SHP77 (cell line): Measurements from ENCODE around the gene GRIA1.

Experiments
- DNase-seq, 2 experiments: peaks; one replicate each; lab custom pipeline; 2025; lab: John Stamatoyannopoulos, UW

The GRIA1 gene

DNA sequence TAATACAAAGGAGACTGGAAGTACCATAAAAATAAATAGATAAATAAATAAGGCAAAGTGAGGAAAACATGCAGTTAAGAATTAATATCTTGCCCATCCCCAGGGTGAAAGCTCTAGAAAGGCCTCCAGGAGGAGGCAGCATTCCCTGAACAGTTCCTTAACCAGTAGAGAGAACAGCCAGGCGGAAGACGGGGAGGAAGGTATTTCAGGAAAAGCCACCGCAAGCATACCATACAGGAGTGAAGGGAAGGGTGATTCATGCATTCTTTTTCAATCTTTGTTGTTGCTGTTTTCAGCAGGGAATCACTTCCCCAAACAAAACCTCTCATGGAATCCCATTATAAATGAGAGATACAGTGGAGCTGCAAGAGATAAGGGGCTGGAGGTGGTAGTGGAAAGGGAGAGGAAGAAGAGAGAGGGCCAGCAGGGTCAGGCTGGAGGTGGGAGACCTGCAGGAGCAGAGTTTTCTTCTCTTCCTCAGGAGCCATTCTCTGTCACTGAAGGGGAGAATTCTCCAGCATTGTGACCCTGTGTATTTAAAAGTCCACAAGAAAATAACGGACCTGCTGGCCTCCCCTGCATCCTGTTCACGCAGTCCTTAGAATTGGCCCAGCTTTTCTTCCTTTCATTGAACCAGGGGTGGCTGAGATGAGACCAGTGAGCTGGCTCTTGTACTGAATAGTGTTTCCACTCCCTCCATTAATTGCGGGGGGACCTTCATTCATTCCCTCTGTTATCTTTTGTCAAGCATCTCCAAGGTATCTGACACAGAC is 292.3 kb downstream of the GRIA1 start:
- no peak for DNase-seq

DNA sequence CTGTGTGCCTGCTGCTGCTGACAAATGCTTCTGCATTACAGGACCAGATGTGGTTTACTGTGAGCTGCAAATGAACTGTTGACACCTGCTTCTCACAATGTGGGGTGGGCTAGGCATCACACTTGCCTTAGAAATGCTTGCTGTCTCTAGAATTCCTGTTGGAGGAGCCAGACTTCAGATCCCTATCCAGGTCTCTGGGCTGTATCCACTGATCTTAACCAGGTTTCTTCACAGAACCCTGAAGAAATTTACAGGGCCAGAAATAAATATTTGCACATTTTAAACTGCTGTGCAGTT is 292.8 kb downstream of the GRIA1 start:
- no peak for DNase-seq

DNA sequence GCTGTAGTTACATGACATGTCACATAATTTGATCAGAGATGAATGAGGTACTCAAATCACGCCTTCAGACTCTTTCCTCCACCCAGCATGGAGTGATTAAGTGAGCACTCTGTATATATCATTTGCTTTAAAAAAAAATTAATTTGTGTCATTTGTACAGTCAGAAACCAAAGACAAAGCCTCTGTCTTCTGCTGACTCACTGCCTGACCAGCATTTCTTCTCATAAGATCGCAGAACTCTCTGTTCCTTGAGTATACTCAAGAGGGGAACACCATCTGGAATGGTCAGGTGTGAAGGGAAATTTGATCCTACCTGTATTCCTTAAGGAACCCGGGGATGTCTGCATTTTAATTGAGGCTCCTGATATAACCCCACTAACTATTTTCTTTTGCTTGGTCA is 293.8 kb downstream of the GRIA1 start:
- no peak for DNase-seq

GRCh38 chr5:153791339-153791738 is 300.9 kb downstream of the GRIA1 start:
- no peak for DNase-seq

GRCh38 chr5:153792305-153792704 is 301.8 kb downstream of the GRIA1 start:
- DNase-seq = no peak

GRCh38 chr5:153793699-153794098 is 303.2 kb downstream of the GRIA1 start:
- no peak for DNase-seq

GRCh38 chr5:153794327-153794726 is 303.9 kb downstream of the GRIA1 start:
- DNase-seq = no peak

DNA sequence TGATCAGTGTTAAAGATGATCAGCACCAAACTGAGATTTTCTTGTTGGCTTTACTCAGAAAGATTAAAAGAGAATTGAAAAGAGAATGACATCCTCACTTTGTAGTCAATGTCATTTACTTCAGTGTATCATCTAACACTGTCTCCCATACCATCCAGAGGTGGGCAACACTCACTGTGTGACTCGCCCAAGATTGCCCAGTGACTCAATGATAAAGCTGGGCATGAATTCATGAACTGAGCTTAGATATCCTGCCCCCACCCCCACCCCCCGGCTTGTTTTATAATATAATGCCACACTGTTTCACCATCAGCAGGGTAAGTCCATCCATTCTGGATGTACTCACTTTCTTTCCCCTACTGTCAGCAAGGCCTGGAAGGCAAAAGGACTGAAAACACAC is 306.1 kb downstream of the GRIA1 start:
- no peak for DNase-seq

DNA sequence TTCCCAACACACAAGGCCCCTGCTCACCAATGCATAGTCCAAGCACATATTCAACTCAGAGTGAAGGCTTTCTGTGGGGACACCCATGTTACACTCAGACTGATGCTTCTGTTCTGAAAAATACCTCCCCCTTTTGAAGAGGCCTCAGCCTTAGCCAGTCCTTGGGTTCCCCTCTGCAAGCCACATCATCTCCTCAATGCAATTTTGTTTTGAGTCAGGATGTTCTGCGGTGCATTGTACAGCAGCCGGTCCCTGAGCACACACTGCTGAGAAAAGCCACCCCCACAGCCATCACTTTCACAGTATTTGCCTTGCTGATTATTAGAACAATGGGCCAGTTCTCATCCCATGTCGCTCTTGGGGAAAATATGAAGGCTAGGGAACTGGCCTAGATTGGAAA is 307.0 kb downstream of the GRIA1 start:
- no peak for DNase-seq

GRCh38 chr5:153798830-153799229 is 308.4 kb downstream of the GRIA1 start:
- DNase-seq = no peak

DNA sequence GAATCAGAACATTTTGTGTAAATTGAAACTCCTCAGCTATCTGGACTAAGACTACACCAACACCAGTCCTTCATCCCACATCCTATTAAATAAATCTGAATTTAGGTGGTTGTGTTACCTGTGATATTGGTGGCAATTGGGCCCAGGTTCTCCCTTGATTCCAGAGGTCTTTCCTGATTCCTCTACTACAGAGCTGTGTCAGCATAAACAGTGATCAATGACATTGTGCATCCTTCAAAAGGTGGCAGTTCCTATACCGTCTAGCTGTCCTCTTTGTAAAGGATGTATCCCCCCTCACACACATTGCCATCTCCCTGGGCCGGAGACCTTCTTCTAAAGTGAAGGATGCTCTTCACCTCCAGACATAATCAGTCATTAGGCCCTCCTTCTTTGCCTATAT is 309.0 kb downstream of the GRIA1 start:
- no peak for DNase-seq

GRCh38 chr5:153802050-153802821 is 311.8 kb downstream of the GRIA1 start:
- DNase-seq = no peak

- DNase-seq = no peak
Observed at GRCh38 chr5:153807801-153808200, 317.3 kb downstream of the GRIA1 start.

DNA sequence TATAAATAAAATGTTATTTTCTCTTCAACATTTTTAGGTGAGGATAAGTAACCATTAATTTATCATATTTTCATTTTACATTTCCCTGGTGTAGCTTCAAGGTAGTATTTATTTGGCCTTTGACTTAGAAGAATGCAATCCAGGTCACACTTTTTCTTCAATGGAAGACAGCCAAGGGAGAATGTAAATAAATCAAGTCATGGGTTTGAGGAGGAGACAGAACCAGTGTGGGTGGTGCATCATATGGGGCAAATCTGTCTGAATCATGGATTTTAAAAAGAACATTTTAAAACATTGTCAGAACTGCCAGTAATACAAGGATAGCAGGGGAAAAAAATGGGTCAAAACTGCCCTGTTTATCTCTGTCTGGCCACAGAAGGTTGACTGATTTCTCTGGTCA is 318.7 kb downstream of the GRIA1 start:
- no peak for DNase-seq

GRCh38 chr5:153813901-153814300 is 323.4 kb downstream of the GRIA1 start:
- DNase-seq = no peak

DNA sequence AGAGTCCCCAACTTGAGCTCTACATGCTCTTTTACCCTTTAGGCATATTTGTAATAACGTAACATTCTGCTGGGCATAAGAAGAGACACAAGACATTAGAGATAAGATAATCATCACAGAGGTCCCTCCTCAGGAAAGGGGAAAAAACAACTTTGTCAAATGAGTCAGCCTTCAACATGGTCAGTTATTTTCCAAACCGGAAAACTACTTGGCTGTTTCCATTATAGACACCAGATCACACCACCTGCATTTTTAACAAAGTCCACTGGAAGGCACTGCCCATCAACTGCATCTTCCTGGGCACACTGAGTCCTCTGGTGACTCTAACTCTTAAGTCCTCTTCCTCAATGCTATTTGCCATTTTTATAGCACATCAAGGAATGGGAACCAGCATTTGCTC is 326.4 kb downstream of the GRIA1 start:
- DNase-seq = no peak

DNA sequence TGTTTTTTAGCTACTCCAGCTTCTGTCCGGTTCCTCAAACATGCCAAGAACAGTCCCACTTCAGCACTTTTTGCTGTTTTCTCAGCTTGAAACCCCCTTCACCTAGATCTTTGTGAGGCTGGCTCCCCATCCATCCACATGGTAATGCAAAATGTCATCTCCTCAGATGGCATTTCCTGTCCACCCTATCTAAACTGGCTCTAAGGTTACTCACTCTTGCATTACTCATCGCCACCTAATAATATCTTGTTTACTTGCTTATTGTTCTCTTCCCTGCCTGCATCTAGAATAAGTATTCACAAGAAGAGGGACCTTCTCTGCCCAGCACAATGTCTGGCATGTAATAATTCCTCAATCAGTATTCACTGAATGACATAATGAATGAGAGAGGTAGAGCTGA is 328.2 kb downstream of the GRIA1 start:
- no peak for DNase-seq

DNA sequence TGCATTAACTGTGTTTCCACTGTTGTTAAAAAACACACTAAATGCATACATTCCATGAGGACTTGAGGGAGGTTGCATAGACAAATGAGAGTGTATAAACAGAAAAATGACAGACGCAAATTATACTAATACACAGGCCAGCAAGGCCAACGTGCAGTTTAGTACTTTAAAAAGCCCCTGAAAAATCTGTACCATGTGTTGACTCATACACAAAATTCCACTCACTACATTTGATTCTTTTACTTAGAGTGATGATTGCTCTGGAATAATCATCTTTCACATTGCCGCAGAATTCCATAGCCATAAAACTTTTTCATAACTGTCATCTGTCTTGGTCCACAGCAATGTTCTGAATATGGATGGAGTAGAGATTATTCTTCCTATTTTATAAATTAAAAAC is 332.6 kb downstream of the GRIA1 start:
- DNase-seq = no peak

- DNase-seq = no peak
Observed at GRCh38 chr5:153824909-153825308, 334.4 kb downstream of the GRIA1 start.

DNA sequence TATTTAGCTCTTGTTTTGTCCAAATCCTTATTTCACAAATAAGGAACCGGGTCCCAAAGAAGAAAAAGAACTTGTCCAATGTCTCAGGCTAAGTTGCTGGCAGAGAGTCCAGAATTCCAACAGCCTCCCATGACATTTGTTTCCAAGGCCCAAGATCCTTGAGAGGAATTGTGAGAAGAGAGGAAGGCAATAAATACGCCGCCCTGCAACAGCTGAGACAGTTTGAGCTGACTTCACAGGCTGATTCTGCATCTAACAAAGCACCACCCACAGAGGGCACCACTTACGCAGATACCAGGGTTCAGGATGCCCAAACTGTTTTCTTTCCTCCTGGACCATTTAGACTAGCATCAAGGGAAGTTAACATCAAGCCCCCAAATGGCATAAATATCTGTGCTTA is 336.9 kb downstream of the GRIA1 start:
- DNase-seq = no peak

DNA sequence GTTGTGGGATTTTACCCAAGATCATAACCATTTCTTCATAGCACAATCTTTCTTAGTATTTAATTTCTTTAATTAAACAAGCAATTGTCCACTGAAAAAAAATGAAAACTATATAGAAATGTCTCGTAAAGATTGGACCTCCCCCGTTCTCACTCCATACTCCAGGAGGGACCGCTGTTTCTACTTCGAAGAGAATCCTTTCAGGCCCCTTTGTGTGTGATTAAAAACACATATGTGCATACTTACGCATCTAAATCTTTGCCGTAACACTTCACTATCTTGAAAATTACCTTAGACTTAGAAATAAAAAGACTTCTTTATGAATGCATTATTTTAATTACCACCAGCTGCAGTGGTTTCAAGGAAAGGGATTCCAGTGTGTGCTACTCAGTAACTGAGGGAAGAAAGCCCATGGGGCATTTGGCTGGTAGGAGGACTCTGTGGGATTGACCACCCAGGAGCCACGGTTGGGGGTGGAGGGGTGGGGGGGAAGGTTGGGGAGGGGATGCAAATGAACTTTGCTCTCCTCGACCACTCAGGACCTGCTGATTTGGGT is 339.1 kb downstream of the GRIA1 start:
- DNase-seq = no peak

DNA sequence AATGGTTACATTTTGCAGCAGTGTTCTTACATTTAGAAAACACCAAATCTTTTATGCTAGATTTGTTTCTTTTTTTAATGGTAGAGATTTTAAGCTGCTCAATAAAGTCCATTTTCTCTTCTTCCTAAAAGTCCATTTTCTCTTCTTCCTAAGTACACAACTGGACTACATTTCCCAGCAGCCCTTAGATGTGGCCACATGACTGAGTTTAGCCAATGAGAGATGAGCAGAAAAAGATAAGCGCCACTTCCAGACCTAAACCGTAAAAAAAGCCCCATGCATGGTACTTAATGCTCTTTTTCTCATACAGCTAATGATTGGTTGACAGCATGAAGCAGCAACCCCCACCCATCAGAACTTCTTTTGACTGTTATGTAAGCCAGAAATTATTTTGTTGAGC is 341.5 kb downstream of the GRIA1 start:
- DNase-seq = no peak

DNA sequence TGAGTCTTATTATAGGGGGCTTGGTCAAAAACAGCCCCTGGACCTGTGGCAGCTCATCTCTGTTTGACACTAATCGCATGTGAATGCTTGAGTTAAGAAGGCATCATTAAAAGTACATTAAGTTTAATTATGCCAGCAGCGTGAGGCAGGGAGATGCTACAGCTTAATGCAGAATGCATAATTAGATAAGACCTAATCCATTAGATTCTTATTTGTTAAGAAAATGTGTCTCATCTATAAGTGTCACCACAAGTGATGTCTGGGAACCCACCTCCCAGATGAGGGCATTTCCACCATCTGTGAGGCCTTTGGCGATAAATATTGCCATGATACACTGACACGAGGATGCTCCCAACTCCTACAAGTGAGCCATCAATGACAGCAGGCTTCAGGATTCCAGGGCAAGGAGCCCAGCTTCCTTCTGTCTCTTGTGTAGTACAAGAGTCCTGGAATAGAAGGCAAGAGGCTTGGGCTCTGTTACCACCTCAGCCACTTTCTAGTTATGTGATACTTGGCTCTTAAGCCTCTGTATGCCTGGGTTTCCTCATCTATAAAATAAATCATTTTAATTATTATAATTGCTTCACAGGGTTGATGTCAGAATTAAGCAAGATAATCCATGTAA is 345.5 kb downstream of the GRIA1 start:
- DNase-seq = no peak
